Upper lobe of left lung (tissue), 6 donors: ENCODE measurements around the gene GRIA3. TPM values are rescaled to one million over a fixed set of nuclear protein-coding genes. Genes with fewer than 3 reads are reported as not detected.

Source experiments
- ATAC-seq, 2 donors: fragments of 200-7000 bp; cut with Tn5 transposase; one replicate each; pipeline ENCODE4 v1.9.1; 2022; ENCODE audit warnings: mild to moderate bottlenecking in 2 of 2, moderate library complexity in 2 of 2; ENCODE audit not compliant: low FRiP score in 2 of 2
- DNase-seq, 2 donors: peaks; one replicate each; pipeline ENCODE4 v3.0.0-alpha.2; 2019 to 2020
- H3K27ac ChIP-seq, 4 donors: fragments of 200-600 bp; sonication (generic); one replicate each; pipeline ENCODE4 v1.5.1; 2016 to 2019
- H3K27me3 ChIP-seq, 4 donors: fragments of 200-600 bp; sonication (generic); one replicate each; pipeline ENCODE4 v1.5.1; 2017 to 2019
- H3K36me3 ChIP-seq, 4 donors: fragments of 200-600 bp; sonication (generic); one replicate each; pipeline ENCODE4 v1.5.1; 2016 to 2019
- H3K4me1 ChIP-seq, 4 donors: fragments of 200-600 bp; sonication (generic); one replicate each; pipeline ENCODE4 v1.5.1; 2018 to 2019
- H3K4me3 ChIP-seq, 4 donors: fragments of 200-600 bp; sonication (generic); one replicate each; pipeline ENCODE4 v1.5.1; 2017 to 2019; ENCODE audit warnings: mild to moderate bottlenecking in 2 of 4, moderate library complexity in 1 of 4
- H3K9me3 ChIP-seq, 4 donors: fragments of 200-600 bp; sonication (generic); one replicate each; pipeline ENCODE4 v1.5.1; 2018 to 2019
- CTCF ChIP-seq, 6 experiments: fragments of 450-650 bp in 4 of 6; fragments of 200-600 bp in 2 of 6; sonication (generic) in 2 of 6; IDR thresholded peaks; one replicate each; pipeline ENCODE4 v1.5.1; 2016 to 2019; ENCODE audit warnings: antibody characterized with exemption in 6 of 6
- EP300 ChIP-seq, 4 donors: sonication (generic); formaldehyde crosslinking; IDR thresholded peaks; one replicate each; pipeline ENCODE4 v1.5.1; 2017; ENCODE audit warnings: antibody characterized with exemption in 4 of 4, control low read depth in 2 of 4
- POLR2A ChIP-seq, 4 donors: fragments of 450-650 bp; IDR thresholded peaks; one replicate each; pipeline ENCODE4 v1.5.1; 2016 to 2017; ENCODE audit warnings: antibody characterized with exemption in 4 of 4, mild to moderate bottlenecking in 2 of 4
- POLR2AphosphoS5 ChIP-seq, 2 donors: sonication (generic); formaldehyde crosslinking; IDR thresholded peaks; one replicate each; pipeline ENCODE4 v1.5.1; 2017; ENCODE audit warnings: antibody characterized with exemption in 2 of 2
- WGBS, 2 donors: methylation state at CpG; one replicate each; pipeline ENCODE4 v1.1.5; 2017 to 2018; 5-methylcytosine and 5-hydroxymethylcytosine counted together
- total RNA-seq, 6 donors: library from RNA; depleted of rRNA in 4 of 6; stranded (reverse); fragments of >200 nt in 4 of 6; gene quantifications; one replicate each; pipeline versions ENCODE4 v1.1.0 to v1.2.1, GENCODE V29; 2016 to 2021
- donor health status: DM: no; HTN: no; CAD: no; lungs with moderate emphysema.
- donor health status: DM: no; HTN: yes; CAD: no; lungs with severe emphysema.

GRIA3 gene
- total RNA-seq, 6 donors from 2014 or later, result under 0.01 to 0.57 (median 0.29) TPM; not detected in 3

- Histone ChIP-seq H3K9me3 (no peaks in the 10 kb centered on the region), H3K36me3 (no peaks in the 10 kb centered on the region), H3K4me3 (no peak overlapping the region), H3K27me3 (no peaks in the 10 kb centered on the region), H3K27ac (no peak overlapping the region), H3K4me1 (no peaks in the 10 kb centered on the region)
- 75 to 85% methylated on average over 1 of the region's 1 CpG for WGBS, 2 donors
- no peak for DNase-seq
- no peak for TF ChIP-seq POLR2A (IDR thresholded peaks at IDR 0.05)
- no peak for TF ChIP-seq POLR2AphosphoS5 (IDR thresholded peaks at IDR 0.05)
- no peak for TF ChIP-seq EP300 (IDR thresholded peaks at IDR 0.05)
- no peak for TF ChIP-seq CTCF (IDR thresholded peaks at IDR 0.05)
- no peak for ATAC-seq
Observed at GRCh38 chrX:123487236-123487635, 303.2 kb downstream of the GRIA3 start.

- Histone ChIP-seq H3K4me3 (no peak overlapping the region), H3K9me3 (no peaks in the 10 kb centered on the region), H3K4me1 (no peaks in the 10 kb centered on the region), H3K27ac (no peak overlapping the region), H3K27me3 (no peaks in the 10 kb centered on the region), H3K36me3 (no peaks in the 10 kb centered on the region)
- no peak for ATAC-seq
- TF ChIP-seq POLR2A (IDR thresholded peaks at IDR 0.05), result no peak
- TF ChIP-seq CTCF (IDR thresholded peaks at IDR 0.05), result no peak
- no peak for TF ChIP-seq POLR2AphosphoS5 (IDR thresholded peaks at IDR 0.05)
- no peak for TF ChIP-seq EP300 (IDR thresholded peaks at IDR 0.05)
- 66 to 78% methylated on average over 3 of the region's 3 CpGs for WGBS, 2 donors
- no peak for DNase-seq
Observed at GRCh38 chrX:123487669-123488068, 303.6 kb downstream of the GRIA3 start.

DNA sequence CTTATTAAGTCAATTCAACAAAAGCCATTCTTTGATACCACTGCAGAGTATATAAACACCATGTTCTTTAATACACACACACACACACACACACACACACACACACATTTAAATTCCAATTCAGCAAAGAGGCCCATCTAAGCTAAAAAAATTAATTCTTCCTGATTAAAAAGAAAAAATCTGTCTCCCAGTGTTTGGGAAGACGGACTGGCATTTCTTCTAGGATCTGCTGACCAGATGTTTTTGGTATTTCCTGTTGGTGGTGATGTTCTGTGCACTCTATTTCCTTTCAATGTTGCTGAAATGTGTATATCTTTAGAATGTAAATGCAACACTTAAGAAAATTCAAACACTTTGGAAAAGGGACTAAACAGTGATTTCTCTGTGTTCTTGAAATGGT is 304.9 kb downstream of the GRIA3 start:
- 27 to 33% methylated on average over 1 of the region's 1 CpG for WGBS, 2 donors
- DNase-seq (no peak), ATAC-seq (no peak)
- Histone ChIP-seq H3K9me3 (no peaks in the 10 kb centered on the region), H3K27me3 (no peaks in the 10 kb centered on the region), H3K4me1 (no peaks in the 10 kb centered on the region), H3K27ac (no peak overlapping the region), H3K4me3 (no peak overlapping the region), H3K36me3 (no peaks in the 10 kb centered on the region)
- TF ChIP-seq POLR2A (IDR thresholded peaks at IDR 0.05), result no peak
- TF ChIP-seq EP300 (IDR thresholded peaks at IDR 0.05), result no peak
- no peak for TF ChIP-seq POLR2AphosphoS5 (IDR thresholded peaks at IDR 0.05)
- TF ChIP-seq CTCF (IDR thresholded peaks at IDR 0.05), result no peak

- Histone ChIP-seq H3K9me3 (no peaks in the 10 kb centered on the region), H3K27me3 (no peaks in the 10 kb centered on the region), H3K36me3 (no peaks in the 10 kb centered on the region), H3K27ac (no peak overlapping the region), H3K4me3 (no peak overlapping the region), H3K4me1 (no peaks in the 10 kb centered on the region)
- no peak for ATAC-seq
- no peak for DNase-seq
- 29 to 33% methylated on average over 1 of the region's 1 CpG for WGBS, 2 donors
- TF ChIP-seq POLR2AphosphoS5 (IDR thresholded peaks at IDR 0.05) (no peak), POLR2A (IDR thresholded peaks at IDR 0.05) (no peak), EP300 (IDR thresholded peaks at IDR 0.05) (no peak), CTCF (IDR thresholded peaks at IDR 0.05) (no peak)
Observed at GRCh38 chrX:123493857-123494256, 309.8 kb downstream of the GRIA3 start.

- 96 to 100% methylated on average over 3 to 7 of the region's 7 CpGs for WGBS, 2 donors
- no peak for DNase-seq
- Histone ChIP-seq H3K9me3 (no peaks in the 10 kb centered on the region), H3K4me1 (no peaks in the 10 kb centered on the region), H3K27me3 (no peaks in the 10 kb centered on the region), H3K27ac (no peak overlapping the region), H3K36me3 (no peaks in the 10 kb centered on the region), H3K4me3 (no peak overlapping the region)
- peak in 1 of 2 donors; percentile 47 for ATAC-seq
- no peak for TF ChIP-seq CTCF (IDR thresholded peaks at IDR 0.05)
- no peak for TF ChIP-seq POLR2A (IDR thresholded peaks at IDR 0.05)
- no peak for TF ChIP-seq EP300 (IDR thresholded peaks at IDR 0.05)
- no peak for TF ChIP-seq POLR2AphosphoS5 (IDR thresholded peaks at IDR 0.05)
Observed at GRCh38 chrX:123499787-123500186, 315.7 kb downstream of the GRIA3 start.
